GM21825 (cell line): ENCODE data around the gene OVOL2.

Source experiments
- ATAC-seq: cut with Tn5 transposase; IDR thresholded peaks from one replicate; pipeline ENCODE4 v1.9.1; 2021; ENCODE audit warnings: mild to moderate bottlenecking, moderate library complexity; ENCODE audit not compliant: unreplicated experiment

The OVOL2 gene

GRCh38 chr20:18016772-18017171 lies 40.9 kb downstream of the OVOL2 start:
- no peak for ATAC-seq

- no peak for ATAC-seq
Measured at GRCh38 chr20:18014411-18014810, 43.3 kb downstream of the OVOL2 start.

- ATAC-seq = no peak
Measured at GRCh38 chr20:18012901-18013300, 44.8 kb downstream of the OVOL2 start.

- ATAC-seq = no peak
Measured at GRCh38 chr20:18011951-18012645, 45.6 kb downstream of the OVOL2 start.

- ATAC-seq = no peak
Measured at GRCh38 chr20:18011482-18011881, 46.2 kb downstream of the OVOL2 start.

GRCh38 chr20:18009116-18009515 lies 48.6 kb downstream of the OVOL2 start:
- no peak for ATAC-seq

- ATAC-seq = no peak
Measured at GRCh38 chr20:18007534-18008292, 50.0 kb downstream of the OVOL2 start.

- ATAC-seq = no peak
Measured at GRCh38 chr20:18006684-18007083, 51.0 kb downstream of the OVOL2 start.

- no peak for ATAC-seq
Measured at GRCh38 chr20:18005990-18006364, 51.7 kb downstream of the OVOL2 start.

GRCh38 chr20:18005170-18005989 lies 52.3 kb downstream of the OVOL2 start:
- ATAC-seq = peak; percentile 95

GRCh38 chr20:18004384-18005031 lies 53.2 kb downstream of the OVOL2 start:
- no peak for ATAC-seq

- ATAC-seq = no peak
Measured at GRCh38 chr20:18003897-18004296, 53.8 kb downstream of the OVOL2 start.

GRCh38 chr20:18001131-18001921 lies 56.4 kb downstream of the OVOL2 start:
- ATAC-seq = no peak

GRCh38 chr20:17999566-17999965 lies 58.1 kb downstream of the OVOL2 start:
- ATAC-seq = no peak

- ATAC-seq = no peak
Measured at GRCh38 chr20:17998446-17998845, 59.3 kb downstream of the OVOL2 start.

GRCh38 chr20:17995967-17996819 lies 61.5 kb downstream of the OVOL2 start:
- no peak for ATAC-seq

GRCh38 chr20:17993546-17993945 lies 64.2 kb downstream of the OVOL2 start:
- no peak for ATAC-seq

- ATAC-seq = no peak
Measured at GRCh38 chr20:17992847-17993513, 64.7 kb downstream of the OVOL2 start.

GRCh38 chr20:17992224-17992637 lies 65.5 kb downstream of the OVOL2 start:
- ATAC-seq = peak; percentile 51
